Endothelial cell of umbilical vein (primary cell): ENCODE results near the gene CPSF7. TPM values are rescaled to one million over a fixed set of nuclear protein-coding genes. Genes with fewer than 3 reads are reported as not detected.

Experiments used
- BruUV-seq: library from RNA; stranded (reverse); fragments of 400-500 nt; replicated peaks from 2 replicates; lab custom pipeline; 2021; lab: Mats Ljungman, UMichigan
- CTCF ChIA-PET: fragments of 300-600, 350-600 bp; sonication (Branson Sonifier 250); formaldehyde crosslinking; loops from one replicate; lab custom pipeline; 2021; ENCODE audit warnings: antibody characterized with exemption, inconsistent platforms; lab: Charles Lee
- POLR2A ChIA-PET: fragments of 300-600, 350-600 bp; sonication (Branson Sonifier 250); formaldehyde crosslinking; loops from one replicate; lab custom pipeline; 2021; ENCODE audit warnings: antibody characterized with exemption, inconsistent platforms; lab: Charles Lee
- DNase-seq: peaks from one replicate; pipeline ENCODE4 v3.0.0-alpha.2; 2011; ENCODE audit warnings: low read depth, low spot score
- FAIRE-seq: peaks from 2 replicates; lab custom pipeline; 2011; peaks lifted over from hg19 to GRCh38; lab: Jason Lieb, UNC
- H2AFZ ChIP-seq: 2 replicates; pipeline ENCODE4 v1.6.0; 2012; ENCODE audit warnings: low read depth, low read length, control low read depth, inconsistent platforms
- H3K27ac ChIP-seq: 2 replicates; pipeline ENCODE4 v1.5.1; 2011; ENCODE audit warnings: low read depth, mild to moderate bottlenecking, control low read depth, low read length, moderate library complexity; ENCODE audit not compliant: insufficient read depth
- H3K27me3 ChIP-seq, 2 experiments: 2 replicates each; pipeline versions ENCODE4 v1.6.0 to v1.6.1; 2011; ENCODE audit warnings: low read length in 2 of 2, mixed read lengths in 1 of 2; ENCODE audit not compliant: control insufficient read depth in 2 of 2, insufficient read depth in 2 of 2
- H3K36me3 ChIP-seq, 2 experiments: 2 replicates in 1 of 2; 3 replicates in 1 of 2; pipeline ENCODE4 v1.5.1; 2011; ENCODE audit warnings: low read length in 2 of 2, mild to moderate bottlenecking in 1 of 2, moderate library complexity in 1 of 2; ENCODE audit not compliant: control insufficient read depth in 2 of 2, insufficient read depth in 2 of 2; ENCODE audit errors: extremely low read depth in 1 of 2
- H3K4me1 ChIP-seq: 3 replicates; pipeline ENCODE4 v1.5.1; 2011; ENCODE audit warnings: mild to moderate bottlenecking, low read length; ENCODE audit not compliant: control insufficient read depth, insufficient read depth; ENCODE audit errors: extremely low read depth
- H3K4me2 ChIP-seq: 2 replicates; pipeline ENCODE4 v1.6.1; 2011; ENCODE audit warnings: low read length, control low read depth, mixed read lengths; ENCODE audit not compliant: insufficient read depth
- H3K4me3 ChIP-seq, 3 experiments: fragments of 200-600 bp in 1 of 3; sonication (generic), shearing (Covaris generic) in 1 of 3; replicated peaks in 1 of 3; 2 replicates each; pipeline ENCODE4 v1.5.1; 2011 to 2016; ENCODE audit warnings: control low read depth in 3 of 3, low read length in 3 of 3, mild to moderate bottlenecking in 2 of 3, inconsistent platforms in 1 of 3, low read depth in 1 of 3, moderate library complexity in 1 of 3; ENCODE audit not compliant: insufficient read depth in 1 of 3
- H3K79me2 ChIP-seq: 2 replicates; pipeline ENCODE4 v1.6.0; 2012; ENCODE audit warnings: low read length, inconsistent platforms; ENCODE audit not compliant: control insufficient read depth, insufficient read depth
- H3K9ac ChIP-seq: replicated peaks from 2 replicates; pipeline ENCODE3; 2011; ENCODE audit warnings: low read length, control low read depth; ENCODE audit not compliant: insufficient read depth; ENCODE audit errors: extremely low read depth
- H3K9me1 ChIP-seq: replicated peaks from 3 replicates; pipeline ENCODE4 v1.6.0; 2011; ENCODE audit warnings: mild to moderate bottlenecking, low read length; ENCODE audit not compliant: control insufficient read depth, insufficient read depth; ENCODE audit errors: extremely low read depth
- H3K9me3 ChIP-seq: replicated peaks from 2 replicates; pipeline ENCODE4 v1.5.1; 2012; ENCODE audit warnings: low read length, inconsistent platforms; ENCODE audit not compliant: control insufficient read depth, insufficient read depth
- H4K20me1 ChIP-seq: replicated peaks from 2 replicates; pipeline ENCODE3; 2011; ENCODE audit warnings: mild to moderate bottlenecking, low read length; ENCODE audit not compliant: control insufficient read depth, insufficient read depth; ENCODE audit errors: extremely low read depth
- CTCF ChIP-seq, 2 donors: IDR thresholded peaks; 1 replicate in 1 of 2; 2 replicates in 1 of 2; pipeline ENCODE4 v1.5.1; 2011; ENCODE audit warnings: low read length in 2 of 2, mild to moderate bottlenecking in 2 of 2, moderate library complexity in 2 of 2, control low read depth in 1 of 2, inconsistent platforms in 1 of 2, low read depth in 1 of 2; ENCODE audit not compliant: insufficient read depth in 1 of 2; ENCODE audit errors: extremely low read depth in 1 of 2
- EZH2 ChIP-seq: IDR thresholded peaks from 2 replicates; pipeline ENCODE4 v1.6.1; 2012; ENCODE audit warnings: borderline replicate concordance, low read depth, mild to moderate bottlenecking, moderate library complexity, low read length, inconsistent platforms; ENCODE audit not compliant: severe bottlenecking
- FOS ChIP-seq: IDR thresholded peaks from 2 replicates; pipeline ENCODE4 v1.6.1; 2011; ENCODE audit warnings: mild to moderate bottlenecking, low read length, moderate library complexity, borderline replicate concordance; ENCODE audit not compliant: insufficient read depth
- GATA2 ChIP-seq: IDR thresholded peaks from 2 replicates; pipeline ENCODE4 v1.7.0; 2011; ENCODE audit warnings: low read depth, mild to moderate bottlenecking, moderate library complexity, mixed read lengths, low read length; ENCODE audit not compliant: insufficient read length, insufficient read depth
- JUN ChIP-seq: IDR thresholded peaks from 2 replicates; pipeline ENCODE4 v1.6.1; 2011; ENCODE audit warnings: borderline replicate concordance, low read depth; ENCODE audit not compliant: insufficient read length, insufficient read depth
- MAX ChIP-seq: IDR thresholded peaks from 2 replicates; pipeline ENCODE4 v1.6.1; 2011; ENCODE audit not compliant: insufficient read depth, insufficient read length
- MYC ChIP-seq: IDR thresholded peaks from one replicate; pipeline ENCODE4 v1.6.1; 2011; ENCODE audit warnings: mild to moderate bottlenecking, low read depth, low read length
- POLR2A ChIP-seq: IDR thresholded peaks from 2 replicates; pipeline ENCODE4 v1.6.1; 2012; ENCODE audit warnings: low read depth, mild to moderate bottlenecking, control low read depth, low read length
- POLR2AphosphoS5 ChIP-seq: IDR thresholded peaks from 2 replicates; pipeline ENCODE4 v1.6.1; 2012; ENCODE audit warnings: low read depth, mild to moderate bottlenecking, control low read depth, low read length, moderate library complexity; ENCODE audit not compliant: insufficient read depth
- dilution Hi-C: fragments of 300-500 bp; cut with MboI; formaldehyde crosslinking; loops from one replicate; pipeline ENCODE4 v1.15.0; 2019; ENCODE audit warnings: low sequenced_read_pairs; ENCODE audit not compliant: extremely low pct_ligation_motif_present
- intact Hi-C: fragments of 100-400 bp; cut with micrococcal nuclease; formaldehyde crosslinking; loops from one replicate; pipeline ENCODE4 v1.10.0; 2022
- polyA plus RNA-seq, 4 experiments: library from polyadenylated mRNA; depleted of rRNA in 3 of 4; stranded (reverse) in 3 of 4; unstranded in 1 of 4; fragments of >200 nt; gene quantifications; 2 replicates each; pipeline versions ENCODE4 v1.2.1 to v1.2.3, GENCODE V29; 2011 to 2012; ENCODE audit warnings: missing spikeins in 1 of 4
- total RNA-seq: library from RNA; stranded (reverse); gene quantifications from 2 replicates; pipeline ENCODE4 v1.2.3, GENCODE V29; 2021

CPSF7 gene
- total and polyA plus RNA-seq, 2 donors (not counting 3 experiments of a cell fraction or from before 2014, with no cell fraction given): 77.0 to 88.4 TPM

- no peak for TF ChIP-seq MAX
- no peaks in the 10 kb centered on the region for H3K27me3 ChIP-seq
- no peak overlapping the region for H3K4me2 ChIP-seq
- H3K4me3 ChIP-seq: no peak overlapping the region
- no peak overlapping the region for H2AFZ ChIP-seq
- no peak for DNase-seq
- peaks cover 39 to 45% of the 10 kb centered on the region in 2 experiments for H3K36me3 ChIP-seq
- no peaks in the 10 kb centered on the region for H3K9me1 ChIP-seq
- H3K79me2 ChIP-seq: no peaks in the 10 kb centered on the region
- peaks cover 12% of the 10 kb centered on the region for H3K4me1 ChIP-seq
- dilution Hi-C loops (no loop called here), intact Hi-C loops (no loop called here)
- ChIA-PET POLR2A (no interaction called here), CTCF (no interaction called here)
- FAIRE-seq: no peak
- H3K9ac ChIP-seq: no peak overlapping the region
- no peak overlapping the region for H3K27ac ChIP-seq
- H4K20me1 ChIP-seq: no peaks in the 10 kb centered on the region
- no TSS peak for BruUV-seq
- no peaks in the 10 kb centered on the region for H3K9me3 ChIP-seq
These were observed 18.2 kb downstream of the CPSF7 start for GRCh38 chr11:61411589-61411988.

- TF ChIP-seq FOS (no peak), MAX (no peak), POLR2AphosphoS5 (no peak), POLR2A (no peak), CTCF (IDR thresholded peaks at IDR 0.05; ENCODE audit: extremely low read depth in 1 of 2, insufficient read depth in 1 of 2, low read depth in 1 of 2, low read length in 2 of 2) (no peak), MYC (no peak), JUN (no peak), GATA2 (no peak), EZH2 (no peak)
These were observed 22.6 kb downstream of the CPSF7 start for GRCh38 chr11:61406991-61407728.

More at GRCh38 chr11:61406991-61407728, 22.6 kb downstream of the CPSF7 start:
- H3K79me2 ChIP-seq: no peaks in the 10 kb centered on the region
- H2AFZ ChIP-seq: no peak overlapping the region
- no peaks in the 10 kb centered on the region for H3K27me3 ChIP-seq
- no peak overlapping the region for H3K9ac ChIP-seq
- dilution Hi-C loops: no loop called here
- H3K36me3 ChIP-seq: peaks cover 38 to 43% of the 10 kb centered on the region in 2 experiments
- ChIA-PET POLR2A (no interaction called here), CTCF (no interaction called here)
- BruUV-seq: no TSS peak
- no peak overlapping the region for H3K4me2 ChIP-seq
- FAIRE-seq: no peak
- no peaks in the 10 kb centered on the region for H4K20me1 ChIP-seq
- H3K27ac ChIP-seq: no peak overlapping the region
- intact Hi-C loops: no loop called here
- H3K4me3 ChIP-seq: no peak overlapping the region
- H3K9me3 ChIP-seq: no peaks in the 10 kb centered on the region
- DNase-seq: no peak
- H3K9me1 ChIP-seq: no peaks in the 10 kb centered on the region
- no peaks in the 10 kb centered on the region for H3K4me1 ChIP-seq
